Erythroblast (primary cell): ENCODE measurements around the gene CTNNB1.

Experiments
- DNase-seq, 2 experiments: peaks; one replicate each; lab custom pipeline; 2025; lab: John Stamatoyannopoulos, UW
- GATA1 ChIP-seq: IDR thresholded peaks from 2 replicates; pipeline ENCODE4 v1.6.1; 2011; ENCODE audit warnings: low read depth, mild to moderate bottlenecking, control low read depth, low read length, moderate library complexity
- POLR2A ChIP-seq: IDR thresholded peaks from 2 replicates; pipeline ENCODE4 v1.6.1; 2011; ENCODE audit warnings: mild to moderate bottlenecking, low read length

Gene CTNNB1

DNA sequence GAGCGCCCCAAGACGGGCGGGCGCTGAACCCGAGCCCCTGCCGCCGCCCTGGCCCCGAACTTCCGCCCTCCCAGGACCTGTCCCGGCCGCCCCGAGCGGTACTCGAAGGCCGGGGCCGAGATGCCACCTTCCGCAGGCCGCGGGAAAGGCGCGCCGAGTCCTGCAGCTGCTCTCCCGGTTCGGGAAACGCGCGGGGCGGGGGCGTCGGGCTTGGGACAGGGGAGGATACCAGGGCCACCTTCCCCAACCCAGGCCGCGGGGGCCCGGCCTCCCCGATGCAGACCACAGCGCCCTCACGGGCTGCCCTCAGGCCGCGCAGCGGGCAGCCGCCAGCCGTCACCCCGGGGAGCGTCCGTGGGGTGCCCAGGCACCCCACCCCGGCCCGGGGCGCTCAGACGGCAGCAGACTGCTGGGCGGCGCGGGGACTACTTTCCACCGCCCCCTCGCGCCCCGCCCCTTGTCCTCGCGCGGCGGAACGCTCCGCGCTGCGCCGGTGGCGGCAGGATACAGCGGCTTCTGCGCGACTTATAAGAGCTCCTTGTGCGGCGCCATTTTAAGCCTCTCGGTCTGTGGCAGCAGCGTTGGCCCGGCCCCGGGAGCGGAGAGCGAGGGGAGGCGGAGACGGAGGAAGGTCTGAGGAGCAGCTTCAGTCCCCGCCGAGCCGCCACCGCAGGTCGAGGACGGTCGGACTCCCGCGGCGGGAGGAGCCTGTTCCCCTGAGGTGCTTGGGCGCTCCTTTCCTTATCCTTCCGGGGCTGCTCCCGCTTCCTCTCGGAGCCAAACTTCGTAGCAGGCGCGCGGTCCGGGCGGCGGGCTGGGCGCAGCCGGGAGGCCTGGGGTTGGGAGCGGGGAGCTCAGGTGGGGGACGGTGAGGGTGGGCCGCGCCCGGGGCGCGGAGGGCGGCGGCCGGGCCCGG is at the start of gene CTNNB1:
CTNNB1 (plus strand) TSS at position 556 of the 916 bp plus-strand sequence. CDS start 24,564 bp downstream, outside the sequence.
- TF ChIP-seq GATA1 (no peak), POLR2A (peak; percentile 98)

DNA sequence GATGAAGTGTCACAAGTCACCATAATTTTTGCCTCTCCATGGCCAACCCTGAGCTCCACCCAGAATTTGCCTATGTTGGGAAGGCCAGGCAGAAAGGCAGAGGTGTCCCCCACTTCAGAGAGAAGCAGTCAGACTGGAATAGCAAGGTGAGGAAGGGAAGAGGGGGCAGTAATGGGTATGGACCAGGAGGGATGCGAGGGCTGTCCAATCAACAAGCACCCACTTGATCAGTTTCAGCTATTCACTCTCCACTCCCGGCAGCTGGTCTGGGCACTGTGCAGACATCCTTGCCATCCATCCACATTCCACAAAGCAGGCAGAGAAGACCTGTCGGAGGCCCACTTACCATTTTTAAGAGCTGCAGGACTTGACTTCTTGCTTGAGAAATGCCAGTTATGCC is 43.5 kb upstream of the CTNNB1 start:
- no peak for DNase-seq
- no peak for TF ChIP-seq GATA1
- no peak for TF ChIP-seq POLR2A

More for the DNA sequence above, at the start of gene CTNNB1:
- DNase-seq = peak; percentile 96 to 97

DNA sequence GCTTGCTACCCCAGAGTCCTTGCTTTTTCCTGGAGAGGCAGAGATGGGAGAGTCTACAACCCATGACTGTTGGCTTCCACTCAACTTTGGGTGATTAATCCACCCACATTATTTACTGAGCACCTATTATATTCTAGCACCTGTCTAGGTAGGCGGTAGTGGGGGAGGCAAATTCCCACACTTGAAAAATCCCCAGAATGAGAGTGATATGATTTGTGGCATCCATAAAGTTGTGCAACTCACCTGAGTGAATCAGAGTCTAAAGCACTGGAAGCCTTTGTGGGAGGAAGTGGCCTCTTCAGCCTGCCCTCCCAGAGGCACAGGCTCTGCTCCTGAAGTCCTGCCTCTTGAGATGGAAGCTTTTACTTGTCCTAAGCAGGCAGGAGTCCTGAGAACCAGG is 40.4 kb upstream of the CTNNB1 start:
- no peak for DNase-seq

GRCh38 chr3:41159588-41160189 is 39.6 kb upstream of the CTNNB1 start:
- no peak for DNase-seq
- TF ChIP-seq POLR2A (no peak), GATA1 (no peak)

More for the DNA sequence above, 40.4 kb upstream of the CTNNB1 start:
- TF ChIP-seq POLR2A (no peak), GATA1 (no peak)

DNA sequence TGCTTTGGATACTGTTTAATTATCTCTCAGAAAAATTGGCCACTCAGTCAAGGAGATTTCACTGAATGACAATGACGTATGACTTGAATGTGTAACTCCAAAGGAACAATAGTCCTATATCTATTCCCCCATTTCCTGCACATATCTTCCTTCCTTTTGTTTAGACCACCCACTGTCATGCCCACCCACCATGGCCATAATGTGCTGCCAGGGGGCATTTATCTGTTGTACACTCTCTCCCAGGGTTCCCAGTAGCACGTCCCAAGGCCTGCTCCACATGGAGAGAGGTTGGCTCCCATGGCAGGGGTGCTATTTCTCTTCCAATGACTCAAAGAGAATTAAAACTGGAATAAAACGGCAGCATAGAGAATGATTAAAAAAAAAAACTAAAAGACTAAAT is 36.8 kb upstream of the CTNNB1 start:
- DNase-seq = no peak
- TF ChIP-seq POLR2A (no peak), GATA1 (no peak)

GRCh38 chr3:41163006-41163405 is 36.3 kb upstream of the CTNNB1 start:
- DNase-seq = no peak
- TF ChIP-seq GATA1 (no peak), POLR2A (no peak)

- no peak for DNase-seq
- no peak for TF ChIP-seq GATA1
- no peak for TF ChIP-seq POLR2A
Measured at GRCh38 chr3:41163421-41163820, 35.9 kb upstream of the CTNNB1 start.

GRCh38 chr3:41164777-41165176 is 34.5 kb upstream of the CTNNB1 start:
- no peak for TF ChIP-seq GATA1
- TF ChIP-seq POLR2A = no peak
- DNase-seq = no peak

- TF ChIP-seq GATA1 (no peak), POLR2A (no peak)
- no peak for DNase-seq
Measured at GRCh38 chr3:41167722-41168497, 31.4 kb upstream of the CTNNB1 start.

DNA sequence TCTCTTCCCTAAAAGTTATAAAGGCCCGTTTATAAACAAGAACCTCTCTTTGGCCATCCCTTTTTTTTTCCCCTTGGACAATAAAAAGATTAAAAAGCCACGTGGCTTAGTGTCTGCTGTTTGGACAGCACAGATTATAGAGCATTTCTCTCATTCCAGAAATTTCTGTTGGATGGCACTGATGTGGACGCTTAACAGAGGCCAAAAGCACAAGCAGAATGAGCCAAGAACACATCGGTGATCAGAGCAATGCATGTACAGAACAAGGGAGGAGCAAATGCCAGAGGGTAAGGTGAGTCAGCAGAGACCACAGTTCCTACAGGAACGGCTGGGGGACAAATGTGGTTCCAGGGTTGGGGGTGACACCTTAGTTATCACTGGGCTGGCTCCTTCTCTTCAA is 30.3 kb upstream of the CTNNB1 start:
- no peak for DNase-seq
- TF ChIP-seq GATA1 (no peak), POLR2A (no peak)

- no peak for TF ChIP-seq POLR2A
- TF ChIP-seq GATA1 = no peak
- no peak for DNase-seq
Measured at GRCh38 chr3:41173926-41174885, 25.1 kb upstream of the CTNNB1 start.

GRCh38 chr3:41175365-41175764 is 23.9 kb upstream of the CTNNB1 start:
- TF ChIP-seq POLR2A = no peak
- no peak for TF ChIP-seq GATA1

More at GRCh38 chr3:41175365-41175764, 23.9 kb upstream of the CTNNB1 start:
- no peak for DNase-seq
